Stimulated activated CD4-positive, alpha-beta T cell treated with anti-CD3 and anti-CD28 coated beads, Interleukin-12 subunit alpha, Interleukin-12 subunit beta, amount 100 ng/mL, for 4 hours (primary cell): Measurements from ENCODE around the gene BABAM1.
"Not testable (repeated sequence)": the region's sequence is repeated elsewhere in the genome, so short reads cannot be mapped to it uniquely, and the experiment has no call there.

Experiments used
- DNase-seq: peaks from one replicate; pipeline ENCODE4 v3.0.0-alpha.2; 2020

BABAM1 gene

DNA sequence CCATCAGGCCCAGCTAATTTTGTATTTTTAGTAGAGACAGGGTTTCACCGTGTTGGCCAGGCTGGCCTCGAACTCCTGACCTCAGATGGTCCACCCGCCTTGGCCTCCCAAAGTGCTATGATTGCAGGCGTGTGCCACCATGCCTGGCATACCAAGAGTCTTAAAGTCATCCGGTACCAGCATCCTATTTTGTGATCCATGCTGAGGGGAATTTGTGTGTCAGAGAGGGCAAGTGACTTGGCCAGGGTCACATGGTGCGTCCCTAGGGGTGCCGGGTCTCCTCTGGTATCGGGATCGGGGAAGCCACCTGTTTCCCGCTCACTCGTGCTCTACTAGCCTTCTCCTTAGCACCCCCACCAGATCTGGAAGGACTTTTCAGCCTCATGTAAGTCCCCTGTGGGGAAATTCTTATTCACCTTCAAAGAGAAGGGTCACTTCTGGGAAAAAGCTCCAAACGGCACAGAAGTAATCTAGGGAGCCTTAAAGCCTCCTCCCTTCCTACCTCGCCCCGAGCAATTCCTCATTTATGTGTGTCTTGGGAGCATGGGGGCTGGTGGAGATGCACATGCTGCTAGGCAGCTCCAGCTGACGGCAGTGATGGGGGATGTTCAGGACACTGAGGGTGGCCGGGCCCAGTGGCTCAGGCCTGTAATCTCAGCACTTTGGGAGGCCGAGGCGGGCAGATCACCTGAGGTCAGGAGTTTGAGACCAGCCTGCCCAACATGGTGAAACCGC, 8.4 kb downstream of the BABAM1 start:
- no peak for DNase-seq

DNA sequence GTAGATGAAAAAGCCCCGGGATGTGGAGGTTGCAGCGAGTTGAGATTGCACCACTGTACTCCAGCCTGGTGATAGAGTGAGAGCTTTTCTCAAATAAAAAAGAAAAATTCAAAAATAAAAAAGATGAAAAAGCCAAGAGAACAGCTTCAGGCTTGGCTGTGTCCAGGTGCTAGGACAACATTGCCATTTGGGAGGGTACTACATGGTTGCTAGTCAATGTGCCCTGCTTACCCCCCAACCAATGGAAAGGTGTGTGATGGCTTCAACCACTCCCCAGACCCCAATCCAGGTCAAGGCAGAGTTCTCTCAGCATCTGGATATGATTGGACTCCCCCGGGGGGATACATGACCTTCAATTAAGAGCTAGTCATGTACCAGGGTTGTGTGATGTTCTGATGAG, 12.2 kb downstream of the BABAM1 start:
- DNase-seq: no peak

DNA sequence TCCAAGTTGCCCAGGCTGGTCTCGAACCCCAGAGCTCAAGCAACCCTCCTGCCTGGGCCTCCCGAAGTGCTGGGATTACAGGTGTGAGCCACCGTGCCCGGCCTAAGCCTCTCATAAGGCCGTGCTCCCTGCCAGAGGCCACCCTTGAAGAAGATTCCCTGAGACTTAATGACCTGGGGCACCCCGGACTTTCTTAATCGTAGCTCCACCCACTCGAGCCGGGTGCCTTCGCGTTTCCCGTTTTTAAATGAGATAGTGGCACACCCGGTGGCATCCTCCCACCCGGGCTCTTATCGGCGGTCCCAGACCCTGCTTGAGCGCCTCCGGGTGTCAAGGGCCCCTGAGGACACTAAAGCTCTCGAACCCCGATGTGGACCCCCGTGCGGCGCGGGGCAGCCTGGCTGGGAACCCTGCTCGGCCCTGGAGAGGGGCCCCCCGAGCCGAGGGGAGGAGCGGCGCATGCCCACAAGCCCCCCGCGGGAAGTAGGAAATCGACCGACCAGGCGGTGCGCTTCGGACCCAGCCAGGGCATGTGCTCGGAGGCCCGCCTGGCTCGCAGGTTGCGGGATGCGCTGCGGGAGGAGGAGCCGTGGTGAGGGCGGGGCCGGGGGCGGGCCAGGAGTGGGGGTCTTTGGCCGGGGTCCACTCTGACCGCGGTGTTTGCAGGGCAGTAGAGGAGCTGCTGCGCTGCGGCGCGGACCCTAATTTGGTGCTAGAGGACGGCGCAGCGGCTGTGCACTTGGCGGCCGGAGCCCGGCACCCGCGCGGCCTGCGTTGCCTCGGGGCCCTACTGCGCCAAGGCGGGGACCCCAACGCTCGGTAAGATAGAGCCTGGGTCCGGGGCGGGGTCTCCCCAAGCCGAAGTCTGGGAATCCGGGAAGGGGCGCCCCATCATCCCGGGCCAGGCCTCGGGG, 14.4 kb downstream of the BABAM1 start, which contains the start of gene ANKLE1:
TSS of gene ANKLE1 (plus strand) at position 511 of the 914 bp plus-strand sequence. CDS start at position 531, 20 bp downstream.
- peak; percentile 49 for DNase-seq

DNA sequence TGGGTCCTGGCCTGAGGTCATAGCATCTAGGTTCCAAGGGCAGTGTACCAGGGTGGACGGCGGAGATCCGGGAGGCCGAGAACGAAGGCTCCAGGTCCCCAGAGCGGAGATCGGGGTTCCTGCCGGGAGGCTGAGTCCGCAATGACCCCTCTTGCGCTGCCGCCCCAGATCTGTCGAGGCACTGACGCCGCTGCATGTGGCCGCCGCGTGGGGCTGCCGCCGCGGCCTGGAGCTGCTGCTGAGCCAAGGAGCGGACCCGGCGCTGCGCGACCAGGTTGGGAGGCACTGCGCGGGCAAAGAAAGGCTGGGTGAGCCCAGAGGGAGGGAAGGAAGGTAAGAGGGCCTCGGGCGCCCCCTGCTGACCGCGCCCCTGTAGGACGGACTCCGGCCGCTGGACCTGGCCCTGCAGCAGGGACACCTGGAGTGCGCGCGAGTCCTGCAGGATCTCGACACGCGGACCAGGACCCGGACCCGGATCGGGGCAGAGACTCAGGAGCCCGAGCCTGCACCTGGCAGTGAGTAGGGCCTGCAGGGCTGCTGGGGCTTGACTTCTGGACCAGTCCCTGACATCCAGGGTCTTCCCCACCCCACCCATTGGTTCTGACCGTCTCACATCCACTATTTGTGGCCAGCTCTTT, 15.4 kb downstream of the BABAM1 start:
- peak; percentile 77 for DNase-seq

DNA sequence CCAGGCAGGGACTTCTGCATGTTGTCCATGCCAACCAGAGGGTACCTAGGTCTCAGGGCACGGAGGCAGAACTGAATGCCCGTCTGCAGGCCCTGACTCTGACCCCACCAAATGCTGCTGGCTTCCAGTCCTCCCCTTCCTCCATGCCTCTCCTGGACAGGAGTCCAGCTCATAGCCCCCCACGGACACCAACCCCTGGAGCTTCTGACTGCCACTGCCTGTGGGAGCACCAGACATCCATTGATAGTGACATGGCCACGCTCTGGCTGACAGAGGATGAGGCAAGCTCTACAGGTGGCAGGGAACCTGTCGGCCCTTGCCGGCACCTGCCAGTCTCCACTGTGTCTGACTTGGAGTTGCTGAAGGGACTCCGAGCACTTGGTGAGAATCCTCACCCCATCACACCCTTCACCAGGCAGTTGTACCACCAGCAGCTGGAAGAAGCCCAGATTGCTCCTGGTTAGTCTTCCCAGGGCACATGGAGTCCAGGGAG, 16.3 kb downstream of the BABAM1 start:
- no peak for DNase-seq

DNA sequence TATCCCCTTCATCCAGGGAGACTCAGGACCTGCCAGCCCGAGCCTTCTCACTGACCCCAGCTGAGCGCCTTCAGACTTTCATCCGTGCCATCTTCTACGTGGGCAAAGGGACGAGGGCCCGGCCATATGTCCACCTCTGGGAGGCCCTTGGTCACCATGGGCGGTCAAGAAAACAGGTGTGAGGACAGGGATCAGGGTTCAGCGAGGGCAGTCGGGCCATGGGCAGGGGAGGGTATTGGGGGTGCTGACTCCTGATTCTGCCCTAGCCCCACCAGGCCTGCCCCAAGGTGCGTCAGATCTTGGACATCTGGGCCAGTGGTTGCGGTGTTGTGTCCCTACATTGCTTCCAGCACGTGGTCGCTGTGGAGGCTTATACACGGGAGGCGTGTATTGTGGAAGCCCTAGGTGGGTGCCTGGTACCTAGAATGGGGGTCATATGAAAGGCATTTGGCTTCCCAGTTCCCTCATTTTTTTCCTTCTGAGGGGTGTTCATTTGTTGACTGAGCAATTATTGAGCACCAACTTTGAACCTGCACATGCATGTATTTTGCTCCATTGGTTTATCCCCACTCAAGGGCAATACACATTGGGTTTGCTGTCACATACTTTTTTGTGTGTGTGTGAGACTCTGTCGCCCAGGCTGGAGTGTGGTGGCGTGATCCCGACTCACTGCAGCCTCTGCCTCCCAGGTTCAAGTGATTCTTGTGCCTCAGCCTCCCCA, 18.3 kb downstream of the BABAM1 start:
- DNase-seq: no peak

DNA sequence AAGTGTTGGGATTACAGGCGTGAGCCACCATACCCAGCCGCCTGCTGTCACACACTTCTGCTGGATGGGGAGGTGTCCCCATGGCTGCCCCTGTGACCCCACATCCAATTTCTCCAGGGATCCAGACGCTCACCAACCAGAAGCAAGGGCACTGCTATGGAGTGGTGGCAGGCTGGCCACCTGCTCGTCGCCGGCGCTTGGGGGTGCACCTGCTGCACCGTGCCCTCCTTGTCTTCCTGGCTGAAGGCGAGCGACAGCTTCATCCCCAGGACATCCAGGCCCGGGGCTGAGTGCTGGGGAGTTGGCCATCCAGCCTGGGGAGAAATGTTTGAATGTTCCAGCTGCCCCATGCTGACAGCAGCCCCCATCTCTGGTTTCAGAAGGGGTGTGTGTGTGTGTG, 19.0 kb downstream of the BABAM1 start:
- DNase-seq: no peak

DNA sequence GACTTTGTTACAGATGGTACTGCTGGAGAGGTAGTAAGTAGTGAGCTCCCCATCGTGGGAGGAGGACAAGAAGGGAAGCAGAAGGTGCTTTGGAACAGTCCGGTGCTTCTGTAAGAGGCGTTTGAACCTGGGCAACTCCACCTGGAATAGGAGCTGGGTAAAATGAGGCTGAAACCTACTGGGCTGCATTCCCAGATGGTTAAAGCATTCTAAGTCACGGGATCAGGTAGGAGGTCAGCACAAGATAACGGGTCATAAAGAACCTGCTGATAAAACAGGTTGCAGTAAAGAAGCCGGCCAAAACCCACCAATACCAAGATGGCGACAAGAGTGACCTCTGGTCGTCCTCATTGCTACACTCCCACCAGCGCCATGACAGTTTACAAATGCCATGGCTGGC, 19.5 kb downstream of the BABAM1 start:
- DNase-seq: no peak

DNA sequence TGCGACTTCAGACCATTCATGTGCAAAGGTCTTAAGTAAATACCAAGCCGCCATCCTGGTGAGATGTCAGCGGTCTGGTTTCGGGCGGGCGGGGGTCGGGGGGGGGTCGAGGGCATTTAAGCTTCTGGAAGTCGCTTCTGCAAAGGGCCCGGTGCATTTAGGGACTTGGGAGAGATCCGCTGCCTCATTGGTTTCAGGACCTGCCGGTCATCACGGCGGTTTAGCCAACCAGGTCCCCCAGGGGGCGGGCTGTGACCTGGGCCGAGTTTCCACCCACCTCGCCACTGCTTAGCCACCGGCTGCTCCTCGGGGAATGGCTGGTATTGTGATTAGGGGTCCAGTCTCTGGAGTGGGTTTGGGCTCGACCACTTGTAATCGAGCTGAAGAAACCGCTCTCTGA, 22.2 kb downstream of the BABAM1 start:
- no peak for DNase-seq

DNA sequence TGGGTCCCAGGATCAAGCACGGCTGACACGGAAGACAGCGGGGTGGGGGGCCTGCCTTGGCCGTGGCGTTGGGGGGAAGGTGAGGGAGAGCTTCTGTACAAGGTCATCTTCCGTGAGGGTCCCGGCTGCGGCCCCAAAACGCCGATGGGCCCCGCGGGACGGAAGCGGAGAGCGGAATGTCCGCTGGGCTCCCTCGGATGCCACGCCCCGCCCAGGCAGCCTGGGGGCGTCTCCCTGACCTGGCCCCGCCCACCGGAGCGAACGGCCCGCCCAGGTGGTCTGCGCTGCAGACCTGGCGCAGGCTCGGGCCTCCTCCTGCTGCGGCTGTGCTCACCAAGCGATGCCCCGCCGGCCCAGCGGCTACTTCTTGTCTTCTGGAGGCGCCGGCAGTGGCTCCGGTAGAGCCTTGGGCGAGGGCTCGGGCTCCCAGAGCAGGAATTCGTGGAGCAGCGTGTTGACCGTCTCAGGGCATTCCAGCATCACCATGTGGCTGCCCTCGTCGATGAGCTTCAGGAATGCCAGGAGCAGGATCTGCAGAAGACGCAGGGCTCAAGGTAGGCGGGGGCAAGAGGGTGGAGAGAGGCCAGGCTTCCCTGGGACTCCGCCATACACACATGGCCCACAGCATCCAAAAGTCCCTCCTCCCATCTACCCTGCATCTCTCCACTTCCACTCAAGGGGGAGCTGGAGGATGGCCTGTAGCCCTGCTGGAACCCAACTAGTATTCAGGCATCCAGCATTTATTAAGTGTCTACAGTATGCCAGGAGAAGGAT, 25.2 kb downstream of the BABAM1 start:
- DNase-seq: peak; percentile 82

DNA sequence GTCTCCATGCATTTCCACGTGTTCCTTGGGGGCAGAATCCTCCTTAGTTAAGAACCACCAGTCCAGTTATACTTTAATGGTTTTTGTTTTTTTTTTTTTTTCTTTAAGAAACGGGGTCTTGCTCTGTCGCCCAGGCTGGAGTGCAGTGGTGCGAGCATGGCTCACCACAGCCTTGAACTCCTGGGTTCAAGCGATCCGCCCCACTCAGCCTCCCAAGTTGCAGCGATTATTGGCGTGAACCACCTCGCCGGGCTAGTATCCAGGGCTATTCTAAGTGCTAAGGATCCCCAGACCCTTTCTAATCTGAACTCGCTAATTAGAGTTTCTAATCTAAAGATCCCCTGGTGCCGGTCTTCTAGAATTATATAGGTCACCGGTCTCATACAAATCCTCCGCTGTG, 26.4 kb downstream of the BABAM1 start:
- no peak for DNase-seq

DNA sequence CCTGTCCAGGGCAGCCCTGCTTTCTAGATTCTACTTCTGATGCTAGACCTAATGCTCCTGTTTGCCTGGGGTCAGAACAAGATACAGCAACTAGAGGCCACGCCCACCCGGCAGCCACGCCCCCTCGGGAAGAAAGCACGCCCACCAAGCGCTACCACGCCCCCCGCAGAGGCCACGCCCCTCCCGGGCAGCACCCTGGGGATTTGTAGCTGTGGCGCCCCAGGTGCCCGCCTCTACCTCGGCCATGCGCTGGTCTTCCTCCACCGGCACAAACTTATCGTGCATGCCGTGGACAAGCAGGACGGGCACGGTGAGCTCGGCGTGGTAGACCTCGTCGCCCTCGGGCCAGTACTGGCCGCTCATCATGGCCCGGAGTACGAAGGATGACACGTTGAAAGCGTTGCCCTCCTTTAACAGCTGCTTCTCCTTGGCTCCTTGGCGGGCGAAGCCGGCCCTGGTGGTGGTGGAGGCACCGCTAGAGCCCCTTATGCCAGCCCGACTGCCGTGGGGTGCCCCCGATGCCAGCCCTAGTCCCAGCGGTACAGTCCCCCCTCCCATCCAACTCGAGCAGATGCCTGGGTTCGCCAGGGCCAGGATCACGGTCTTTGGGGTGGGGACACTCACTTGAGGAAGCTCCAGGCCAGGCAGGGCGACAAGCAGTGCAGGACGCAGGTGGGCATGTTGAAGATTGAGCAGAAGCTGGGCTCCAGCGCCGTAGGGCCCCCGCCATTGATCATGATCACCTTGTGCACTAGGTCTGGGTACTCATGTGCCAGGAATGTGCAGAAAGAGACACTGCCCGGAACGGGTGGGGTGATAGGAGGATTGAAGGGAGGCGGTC, 27.0 kb downstream of the BABAM1 start:
- DNase-seq: peak; percentile 48

DNA sequence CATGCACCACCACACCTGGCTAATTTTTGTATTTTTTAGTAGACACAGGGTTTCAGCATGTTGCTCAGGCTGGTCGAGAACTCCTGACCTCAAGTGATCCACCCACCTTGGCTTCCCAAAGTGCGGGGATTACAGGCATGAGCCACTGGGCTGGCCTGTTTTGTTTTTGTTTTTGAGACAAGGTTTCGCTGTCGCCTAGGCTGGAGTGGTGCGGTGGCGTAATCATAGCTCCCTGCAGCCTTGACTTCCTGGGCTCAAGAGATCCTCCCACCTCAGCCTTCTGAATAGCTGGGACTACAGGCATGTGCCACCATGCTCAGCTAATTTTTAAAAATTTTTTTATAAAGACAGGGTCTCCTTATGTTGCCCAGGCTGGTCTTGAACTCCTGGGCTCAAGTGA, 28.3 kb downstream of the BABAM1 start:
- not testable (repeated sequence) for DNase-seq

DNA sequence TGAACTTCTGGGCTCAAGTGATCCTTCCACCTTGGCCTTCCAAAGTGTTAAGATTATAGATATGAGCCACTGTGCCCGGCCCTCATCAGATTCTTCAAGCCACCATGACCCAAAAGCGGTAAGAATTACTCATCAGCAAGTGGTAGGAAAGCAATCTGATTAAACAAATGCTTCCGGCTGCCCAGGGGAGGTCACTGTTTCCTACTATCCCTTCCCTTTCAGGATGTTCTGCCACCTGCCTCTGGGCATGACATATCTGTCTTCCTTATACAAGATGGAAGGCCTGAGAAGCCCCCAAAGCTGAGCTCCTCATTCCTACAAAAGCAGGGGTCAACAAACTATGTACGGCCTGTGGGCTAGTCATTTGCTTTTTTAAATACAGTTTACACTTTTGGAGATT, 29.0 kb downstream of the BABAM1 start:
- DNase-seq: no peak

DNA sequence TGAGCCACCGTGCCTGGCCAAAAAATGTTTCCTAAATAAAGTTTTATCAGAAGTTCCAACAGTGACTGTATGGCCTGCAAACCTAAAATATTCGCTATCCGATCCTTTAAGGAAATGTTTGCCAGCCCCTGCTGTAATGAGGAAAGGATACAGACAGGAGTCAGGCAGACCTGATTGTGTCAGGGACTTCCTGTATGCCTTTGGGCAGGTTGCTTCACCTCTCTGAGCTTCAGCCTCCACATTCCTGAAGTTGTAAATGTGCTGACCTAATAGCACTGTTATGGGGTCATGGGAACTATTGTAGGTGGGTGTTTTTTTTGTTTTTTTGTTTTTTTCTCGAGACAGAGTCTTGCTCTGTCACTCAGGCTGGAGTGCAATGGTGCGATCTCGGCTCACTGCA, 29.7 kb downstream of the BABAM1 start:
- no peak for DNase-seq

DNA sequence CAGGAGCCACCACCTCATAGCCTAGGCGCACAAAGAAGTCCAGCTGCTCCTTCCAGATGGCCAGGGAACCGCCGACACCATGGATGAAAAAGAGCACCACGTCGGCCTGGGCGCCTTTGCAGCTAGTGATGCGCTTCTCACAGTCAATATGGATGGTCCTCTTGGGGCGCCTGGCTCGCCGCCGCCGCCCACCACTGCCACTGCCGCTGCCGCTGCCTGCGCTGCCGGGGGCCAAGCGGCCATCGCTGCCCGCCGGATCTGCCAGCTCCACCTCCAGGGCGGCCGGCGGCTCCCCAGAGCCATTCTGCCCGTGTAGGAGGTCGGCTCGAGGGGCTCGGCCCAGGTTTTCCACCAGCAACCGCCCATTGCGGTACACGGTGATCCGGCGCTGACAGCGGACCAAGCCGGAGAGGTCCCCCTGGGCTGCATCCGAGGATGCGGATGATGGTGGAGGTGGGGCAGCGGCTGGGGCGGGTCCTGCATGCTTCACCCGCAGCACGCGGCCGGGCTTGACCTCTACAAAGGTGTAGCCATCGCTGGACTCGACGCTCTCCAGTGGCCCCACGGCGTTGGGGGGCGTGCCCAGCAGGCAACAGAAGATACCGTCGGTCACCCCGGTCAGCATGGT, 33.9 kb downstream of the BABAM1 start:
- DNase-seq: no peak

DNA sequence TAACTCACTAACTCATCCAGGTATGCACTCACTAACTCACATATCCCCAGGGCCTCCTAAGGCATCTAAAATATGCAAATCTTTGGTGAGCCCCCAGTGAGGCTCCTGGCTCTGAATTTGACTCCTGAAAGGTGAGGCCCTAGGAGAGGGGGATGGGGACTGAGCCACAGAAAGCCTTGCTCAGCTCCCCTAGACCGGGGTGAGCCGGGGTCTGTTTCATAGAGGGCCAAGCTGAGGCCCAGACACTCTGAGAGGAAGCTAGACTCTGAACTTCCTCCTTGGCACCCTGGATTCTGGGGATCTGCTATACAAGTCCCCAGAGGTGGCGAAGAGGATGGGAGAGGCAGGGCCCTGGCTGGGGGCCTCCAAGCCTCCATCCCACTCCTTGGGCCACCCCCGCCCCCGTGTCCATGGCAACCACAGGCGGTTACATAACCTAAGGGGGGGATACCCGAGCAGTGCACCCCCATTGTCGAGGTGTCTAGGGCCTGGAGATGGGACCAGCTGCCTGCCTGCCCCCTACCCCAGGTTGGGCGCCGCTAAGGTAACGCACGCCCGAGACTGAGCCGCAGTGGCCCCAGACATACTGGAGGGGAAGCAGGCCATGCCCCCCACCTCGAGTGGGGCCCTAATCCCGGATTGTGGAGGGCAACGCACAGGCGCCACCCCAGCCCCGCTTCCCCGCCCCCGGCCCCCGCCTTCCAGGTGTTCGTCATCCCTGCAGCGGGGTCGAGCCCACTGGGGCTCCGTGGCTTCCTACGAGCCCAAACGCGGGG, 35.3 kb downstream of the BABAM1 start:
- DNase-seq: no peak

DNA sequence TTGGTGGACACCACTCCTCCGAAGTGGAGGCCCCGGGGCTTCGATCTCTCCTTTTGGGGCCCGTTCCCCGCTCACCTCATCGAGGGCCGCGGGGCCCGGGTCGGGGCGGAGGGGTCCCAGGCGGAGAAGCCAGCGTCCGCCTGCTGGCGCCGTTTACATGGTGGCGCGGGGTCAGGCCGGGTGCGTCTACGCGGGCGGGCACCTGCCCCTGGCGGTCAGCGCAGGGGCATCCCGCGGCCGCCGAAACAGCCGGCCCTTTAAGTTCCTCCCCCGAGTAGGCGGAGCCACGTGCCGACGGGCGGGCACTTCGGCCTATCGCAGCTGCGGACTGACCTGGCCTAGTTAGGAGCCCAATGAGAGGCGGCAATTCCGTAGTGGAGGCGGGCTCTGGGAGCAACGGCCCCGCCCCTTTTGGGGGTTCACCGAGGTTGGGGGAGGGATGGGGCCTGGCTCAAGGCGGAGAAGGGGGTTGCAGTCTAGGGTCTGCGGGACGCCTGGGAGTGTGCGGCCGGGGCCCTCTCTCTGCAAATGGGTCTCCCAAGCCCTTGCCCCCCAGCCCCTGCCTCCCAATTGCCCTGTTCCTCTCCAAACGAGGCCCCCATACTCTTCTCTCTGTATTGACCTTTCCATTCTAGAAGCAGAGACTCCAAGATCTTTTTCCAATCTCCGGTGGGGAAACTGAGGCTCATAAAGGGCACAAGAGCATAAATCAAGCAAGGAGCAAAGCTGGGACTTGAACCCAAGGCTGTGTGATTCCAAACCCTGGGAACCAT, 36.1 kb downstream of the BABAM1 start, which contains the start of gene ABHD8:
TSS of gene ABHD8 (minus strand) at position 259 of the 773 bp plus-strand sequence. CDS start 1,809 bp downstream, outside the sequence.
- peak; percentile 89 for DNase-seq

DNA sequence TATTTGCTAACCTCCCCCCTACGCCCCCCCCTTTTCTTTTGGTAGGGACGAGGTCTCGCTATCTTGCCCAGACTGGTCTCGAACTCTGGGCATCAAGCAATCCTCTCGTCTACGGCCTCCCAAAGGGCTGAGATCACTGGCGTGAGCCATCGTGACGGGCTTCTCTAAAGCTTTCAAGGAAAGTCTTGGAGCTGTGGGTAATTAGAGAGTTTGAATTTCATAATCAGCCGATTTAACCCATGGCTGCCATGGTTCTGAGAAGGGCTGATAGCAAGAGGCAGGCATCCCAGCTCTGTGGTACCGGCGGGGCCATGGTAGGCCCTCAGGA, 36.7 kb downstream of the BABAM1 start:
- DNase-seq: no peak
